HPDE6-E6E7 (cell line): ENCODE results near the gene DCST2.

Experiments used
- DNase-seq: peaks from one replicate; pipeline ENCODE4 v3.0.0; 2011; ENCODE audit warnings: missing footprints; ENCODE audit errors: extremely low spot score

DCST2 gene

GRCh38 chr1:155069551-155070157, 36.1 kb upstream of the DCST2 start:
- no peak for DNase-seq

GRCh38 chr1:155068599-155068998, 35.0 kb upstream of the DCST2 start:
- no peak for DNase-seq

GRCh38 chr1:155066777-155067176, 33.2 kb upstream of the DCST2 start:
- DNase-seq, result no peak

- no peak for DNase-seq
Measured at GRCh38 chr1:155064832-155065429, 31.4 kb upstream of the DCST2 start.

- no peak for DNase-seq
Measured at GRCh38 chr1:155064111-155064831, 30.7 kb upstream of the DCST2 start.

- DNase-seq, result peak; percentile 87
Measured at GRCh38 chr1:155063550-155064110, 30.0 kb upstream of the DCST2 start, which contains the start of gene EFNA4. EFNA4 (plus strand) TSS chr1:155063740; CDS start chr1:155063824, 84 bp downstream.

- DNase-seq, result no peak
Measured at GRCh38 chr1:155062702-155063411, 29.3 kb upstream of the DCST2 start.

GRCh38 chr1:155062151-155062686, 28.6 kb upstream of the DCST2 start:
- DNase-seq, result no peak

- no peak for DNase-seq
Measured at GRCh38 chr1:155061381-155062150, 28.0 kb upstream of the DCST2 start.

- no peak for DNase-seq
Measured at GRCh38 chr1:155060736-155061135, 27.2 kb upstream of the DCST2 start.

GRCh38 chr1:155057788-155058211, 24.2 kb upstream of the DCST2 start:
- DNase-seq, result no peak

- no peak for DNase-seq
Measured at GRCh38 chr1:155057104-155057503, 23.5 kb upstream of the DCST2 start.

- no peak for DNase-seq
Measured at GRCh38 chr1:155053531-155054105, 20.0 kb upstream of the DCST2 start.

GRCh38 chr1:155052439-155053395, 19.1 kb upstream of the DCST2 start:
- DNase-seq, result peak; percentile 72

GRCh38 chr1:155051777-155052398, 18.3 kb upstream of the DCST2 start:
- peak; percentile 49 for DNase-seq

GRCh38 chr1:155051342-155051776, 17.8 kb upstream of the DCST2 start:
- no peak for DNase-seq

GRCh38 chr1:155050560-155051341, 17.2 kb upstream of the DCST2 start, which contains the start of gene ADAM15:
ADAM15 (plus strand) TSS chr1:155051316; CDS start chr1:155051387, 71 bp downstream.
- DNase-seq, result peak; percentile 79
